HEK293 (cell line): Measurements from ENCODE around the gene MDH1B.

Source experiments
- ZEB2 ChIP-seq: fragments of 450-650 bp; formaldehyde crosslinking; IDR thresholded peaks from 2 replicates; pipeline ENCODE4 v1.5.1; 2016; ENCODE audit warnings: missing biosample characterization, missing genetic modification characterization
- ZFP37 ChIP-seq: fragments of 450-650 bp; formaldehyde crosslinking; IDR thresholded peaks from 2 replicates; pipeline ENCODE4 v1.5.1; 2016; ENCODE audit warnings: missing biosample characterization, missing genetic modification characterization
- ZNF274 ChIP-seq, 2 experiments: fragments of 200-500 bp in 1 of 2; fragments of 450-650 bp in 1 of 2; sonication (Bioruptor generic) in 1 of 2; formaldehyde crosslinking in 1 of 2; IDR thresholded peaks; 2 replicates each; pipeline versions ENCODE4 v1.5.1 to v1.6.1; 2014 to 2016; ENCODE audit warnings: borderline replicate concordance in 1 of 2, inconsistent platforms in 1 of 2, low read length in 1 of 2, missing biosample characterization in 1 of 2, missing genetic modification characterization in 1 of 2
- TF ChIP-seq, protein P1 (sequence below): fragments of 450-650 bp; formaldehyde crosslinking; IDR thresholded peaks from 2 replicates; pipeline ENCODE4 v1.5.1; 2016; ENCODE audit warnings: missing biosample characterization, missing genetic modification characterization

DNA sequence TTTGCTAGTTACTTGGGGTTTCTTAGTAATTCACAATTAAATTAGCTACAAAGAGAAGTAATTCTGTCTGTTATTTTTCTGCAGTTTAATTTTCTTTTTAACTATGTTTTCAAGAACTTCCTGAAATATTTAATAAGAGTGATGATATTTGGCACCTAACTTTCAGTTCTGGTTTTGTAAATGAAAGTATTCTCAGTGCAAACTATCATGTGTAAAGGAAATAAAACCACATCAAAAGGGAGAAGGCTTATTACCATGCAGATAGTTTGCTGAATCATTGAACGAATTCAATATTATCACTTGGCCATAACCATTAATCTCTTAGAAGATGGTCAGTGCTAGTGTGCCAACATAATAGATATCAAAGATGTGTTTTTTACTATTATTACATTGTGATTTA lies 76.1 kb downstream of the MDH1B start:
- no peak for TF ChIP-seq ZNF274 (IDR thresholded peaks at IDR 0.05; ENCODE audit: low read length)
- no peak for TF ChIP-seq ZNF274 (tag by site-specific recombination; IDR thresholded peaks at IDR 0.05; ENCODE audit: borderline replicate concordance)
- TF ChIP-seq ZEB2, result no peak
- TF ChIP-seq, protein P1, sequence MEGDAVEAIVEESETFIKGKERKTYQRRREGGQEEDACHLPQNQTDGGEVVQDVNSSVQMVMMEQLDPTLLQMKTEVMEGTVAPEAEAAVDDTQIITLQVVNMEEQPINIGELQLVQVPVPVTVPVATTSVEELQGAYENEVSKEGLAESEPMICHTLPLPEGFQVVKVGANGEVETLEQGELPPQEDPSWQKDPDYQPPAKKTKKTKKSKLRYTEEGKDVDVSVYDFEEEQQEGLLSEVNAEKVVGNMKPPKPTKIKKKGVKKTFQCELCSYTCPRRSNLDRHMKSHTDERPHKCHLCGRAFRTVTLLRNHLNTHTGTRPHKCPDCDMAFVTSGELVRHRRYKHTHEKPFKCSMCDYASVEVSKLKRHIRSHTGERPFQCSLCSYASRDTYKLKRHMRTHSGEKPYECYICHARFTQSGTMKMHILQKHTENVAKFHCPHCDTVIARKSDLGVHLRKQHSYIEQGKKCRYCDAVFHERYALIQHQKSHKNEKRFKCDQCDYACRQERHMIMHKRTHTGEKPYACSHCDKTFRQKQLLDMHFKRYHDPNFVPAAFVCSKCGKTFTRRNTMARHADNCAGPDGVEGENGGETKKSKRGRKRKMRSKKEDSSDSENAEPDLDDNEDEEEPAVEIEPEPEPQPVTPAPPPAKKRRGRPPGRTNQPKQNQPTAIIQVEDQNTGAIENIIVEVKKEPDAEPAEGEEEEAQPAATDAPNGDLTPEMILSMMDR (tag by site-specific recombination), result no peak
- TF ChIP-seq ZFP37 (tag by site-specific recombination), result no peak
